GM10248 (cell line): ENCODE measurements around the gene ZNF414.
"Not testable (repeated sequence)": the region's sequence is repeated elsewhere in the genome, so short reads cannot be mapped to it uniquely, and the experiment has no call there.

Experiments used
- CTCF ChIA-PET: fragments of 300-600 bp; sonication (Branson Sonifier 250); formaldehyde crosslinking; extraction: SDS; loops from one replicate; lab custom pipeline; 2021; ENCODE audit warnings: antibody characterized with exemption; lab: Yijun Ruan, JAX
- POLR2A ChIA-PET: fragments of 350-650 bp; sonication (Branson Sonifier 250); formaldehyde crosslinking; extraction: SDS; loops from one replicate; lab custom pipeline; 2020; ENCODE audit warnings: antibody characterized with exemption; lab: Yijun Ruan, JAX
- DNase-seq: peaks from one replicate; pipeline ENCODE4 v3.0.0; 2012; ENCODE audit errors: extremely low spot score
- CTCF ChIP-seq: IDR thresholded peaks from 2 replicates; pipeline ENCODE4 v1.5.1; 2012; ENCODE audit warnings: mild to moderate bottlenecking, low read depth; ENCODE audit errors: extremely low read depth, missing control alignments, control extremely low read depth

The ZNF414 gene

GRCh38 chr19:8513687-8514504, at the start of gene ZNF414:
TSS of gene ZNF414 (minus strand) at chr19:8514167. CDS start at chr19:8514046, 121 bp downstream.
- peak; percentile 99 for DNase-seq
- CTCF ChIA-PET: interaction anchor here (0.7 to 2.5 kb wide), 12 partner anchors 9 to 211 kb away, joined by 3 to 23 read pairs (median 4); partner anchors contain the start of gene MARCHF2
- no peak for TF ChIP-seq CTCF
- POLR2A ChIA-PET: interaction anchor here (0.5 to 1.7 kb wide), 11 partner anchors 9 to 193 kb away, joined by 3 to 9 read pairs (median 4); partner anchors contain the start of genes HNRNPM, NDUFA7, RAB11B and RPS28

- no peak for TF ChIP-seq CTCF
- POLR2A ChIA-PET: no interaction called here
- no peak for DNase-seq
- CTCF ChIA-PET: interaction anchor here (4.5 kb wide), 1 partner anchor 18 kb away, joined by 34 read pairs; the partner anchor contains the start of gene MYO1F
These were observed 47.3 kb upstream of the ZNF414 start for GRCh38 chr19:8561075-8561764.

- POLR2A ChIA-PET: no interaction called here
- no peak for DNase-seq
- no peak for TF ChIP-seq CTCF
- CTCF ChIA-PET: interaction anchor here (4.5 kb wide), 1 partner anchor 21 kb away, joined by 34 read pairs; the partner anchor contains the start of gene MYO1F
These were observed 44.4 kb upstream of the ZNF414 start for GRCh38 chr19:8558325-8558724.

GRCh38 chr19:8557642-8558238, 43.8 kb upstream of the ZNF414 start:
- ChIA-PET CTCF (interaction anchor here (4.5 kb wide), 1 partner anchor 22 kb away, joined by 34 read pairs; the partner anchor contains the start of gene MYO1F), POLR2A (no interaction called here)
- TF ChIP-seq CTCF: no peak
- no peak for DNase-seq

GRCh38 chr19:8553729-8554128, 39.8 kb upstream of the ZNF414 start:
- CTCF ChIA-PET: interaction anchor here (1.0 kb wide), 1 partner anchor 26 kb away, joined by 3 read pairs; no protein-coding TSS in a partner anchor
- POLR2A ChIA-PET, DNase-seq: not testable (repeated sequence)

- POLR2A ChIA-PET: no interaction called here
- no peak for DNase-seq
- TF ChIP-seq CTCF: no peak
These were observed 38.8 kb upstream of the ZNF414 start for GRCh38 chr19:8552810-8553209.

More at GRCh38 chr19:8552810-8553209, 38.8 kb upstream of the ZNF414 start:
- CTCF ChIA-PET: interaction anchor here (1.0 kb wide), 1 partner anchor 26 kb away, joined by 3 read pairs; no protein-coding TSS in a partner anchor
